Measurements from ENCODE around the gene MOBP.
"Not testable (repeated sequence)": the region's sequence is repeated elsewhere in the genome, so short reads cannot be mapped to it uniquely, and the experiment has no call there.

The MOBP gene

GRCh38 chr3:39454591-39455217, 12.8 kb upstream of the MOBP start:
- Histone ChIP-seq H3K9me2 (replicated peaks; ENCODE audit: control insufficient read depth, low read length) (no peaks in the 10 kb centered on the region), H3K36me3 (ENCODE audit: control insufficient read depth, low read length) (no peaks in the 10 kb centered on the region), H4K20me1 (ENCODE audit: control insufficient read depth, insufficient read depth, low read depth, low read length) (no peaks in the 10 kb centered on the region), H3K79me2 (ENCODE audit: control insufficient read depth, low read length) (no peaks in the 10 kb centered on the region), H3K4me1 (ENCODE audit: control insufficient read depth, low read length) (no peaks in the 10 kb centered on the region), H3K9me3 (ENCODE audit: control insufficient read depth, insufficient read depth, low read length) (no peaks in the 10 kb centered on the region), H3K4me2 (ENCODE audit: low read length) (no peak overlapping the region), H3K27me3 (ENCODE audit: control insufficient read depth, low read length) (no peaks in the 10 kb centered on the region), H3K27ac (ENCODE audit: low read depth, low read length) (no peak overlapping the region), H3K4me3 (ENCODE audit: low read length) (no peak overlapping the region), H3F3A (ENCODE audit: control insufficient read depth, insufficient read depth) (no peaks in the 10 kb centered on the region)
- TF ChIP-seq, protein P1, sequence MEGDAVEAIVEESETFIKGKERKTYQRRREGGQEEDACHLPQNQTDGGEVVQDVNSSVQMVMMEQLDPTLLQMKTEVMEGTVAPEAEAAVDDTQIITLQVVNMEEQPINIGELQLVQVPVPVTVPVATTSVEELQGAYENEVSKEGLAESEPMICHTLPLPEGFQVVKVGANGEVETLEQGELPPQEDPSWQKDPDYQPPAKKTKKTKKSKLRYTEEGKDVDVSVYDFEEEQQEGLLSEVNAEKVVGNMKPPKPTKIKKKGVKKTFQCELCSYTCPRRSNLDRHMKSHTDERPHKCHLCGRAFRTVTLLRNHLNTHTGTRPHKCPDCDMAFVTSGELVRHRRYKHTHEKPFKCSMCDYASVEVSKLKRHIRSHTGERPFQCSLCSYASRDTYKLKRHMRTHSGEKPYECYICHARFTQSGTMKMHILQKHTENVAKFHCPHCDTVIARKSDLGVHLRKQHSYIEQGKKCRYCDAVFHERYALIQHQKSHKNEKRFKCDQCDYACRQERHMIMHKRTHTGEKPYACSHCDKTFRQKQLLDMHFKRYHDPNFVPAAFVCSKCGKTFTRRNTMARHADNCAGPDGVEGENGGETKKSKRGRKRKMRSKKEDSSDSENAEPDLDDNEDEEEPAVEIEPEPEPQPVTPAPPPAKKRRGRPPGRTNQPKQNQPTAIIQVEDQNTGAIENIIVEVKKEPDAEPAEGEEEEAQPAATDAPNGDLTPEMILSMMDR (IDR thresholded peaks at IDR 0.05; ENCODE audit: low read depth, low read length, poor library complexity, severe bottlenecking) = no peak
- TF ChIP-seq EZH2phosphoT487 (IDR thresholded peaks at IDR 0.05; ENCODE audit: borderline replicate concordance, low read length) = no peak

- no peaks in the 10 kb centered on the region for H3K36me3 ChIP-seq (ENCODE audit: control insufficient read depth, low read length)
- no peak for TF ChIP-seq EZH2phosphoT487 (IDR thresholded peaks at IDR 0.05; ENCODE audit: borderline replicate concordance, low read length)
- TF ChIP-seq, protein P1 (IDR thresholded peaks at IDR 0.05; ENCODE audit: low read depth, low read length, poor library complexity, severe bottlenecking) = no peak
- H3K79me2 ChIP-seq (ENCODE audit: control insufficient read depth, low read length) = no peaks in the 10 kb centered on the region
- no peaks in the 10 kb centered on the region for H3K4me1 ChIP-seq (ENCODE audit: control insufficient read depth, low read length)
- H3K27me3 ChIP-seq (ENCODE audit: control insufficient read depth, low read length) = no peaks in the 10 kb centered on the region
- no peak overlapping the region for H3K4me3 ChIP-seq (ENCODE audit: low read length)
- H3F3A ChIP-seq (ENCODE audit: control insufficient read depth, insufficient read depth) = no peaks in the 10 kb centered on the region
- H3K27ac ChIP-seq (ENCODE audit: low read depth, low read length) = no peak overlapping the region
- H3K9me2 ChIP-seq (replicated peaks; ENCODE audit: control insufficient read depth, low read length) = no peaks in the 10 kb centered on the region
- H4K20me1 ChIP-seq (ENCODE audit: control insufficient read depth, insufficient read depth, low read depth, low read length) = no peaks in the 10 kb centered on the region
- no peaks in the 10 kb centered on the region for H3K9me3 ChIP-seq (ENCODE audit: control insufficient read depth, insufficient read depth, low read length)
- H3K4me2 ChIP-seq (ENCODE audit: low read length) = no peak overlapping the region
These were observed 11.3 kb upstream of the MOBP start for GRCh38 chr3:39456159-39456558.

- no peaks in the 10 kb centered on the region for H3K36me3 ChIP-seq (ENCODE audit: control insufficient read depth, low read length)
- TF ChIP-seq, protein P1 (IDR thresholded peaks at IDR 0.05; ENCODE audit: low read depth, low read length, poor library complexity, severe bottlenecking) = no peak
- TF ChIP-seq EZH2phosphoT487 (IDR thresholded peaks at IDR 0.05; ENCODE audit: borderline replicate concordance, low read length) = no peak
These were observed 10.1 kb upstream of the MOBP start for GRCh38 chr3:39457361-39457760.

DNA sequence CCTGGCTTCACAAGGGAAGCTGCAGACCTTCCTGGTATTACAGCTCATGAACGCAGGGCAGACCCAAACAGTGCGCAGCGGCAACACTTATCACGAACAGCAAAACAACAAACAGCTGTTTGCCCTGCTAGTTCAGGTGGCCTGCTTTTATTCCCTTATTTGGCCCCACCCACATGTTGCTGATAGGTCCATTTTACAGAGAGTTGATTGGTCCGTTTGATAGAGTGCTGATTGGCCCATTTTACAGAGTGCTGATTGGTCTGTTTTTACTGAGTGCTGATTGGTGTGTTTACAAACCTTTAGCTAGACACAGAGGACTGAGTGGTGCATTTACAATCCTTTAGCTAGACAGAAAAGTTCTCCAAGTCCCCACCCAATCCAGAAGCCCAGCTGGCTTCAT, 8.9 kb upstream of the MOBP start:
- not testable (repeated sequence) for H3K4me2 ChIP-seq (ENCODE audit: low read length); H3K9me2 ChIP-seq (replicated peaks; ENCODE audit: control insufficient read depth, low read length); H3K4me3 ChIP-seq (ENCODE audit: low read length); H3K27me3 ChIP-seq (ENCODE audit: control insufficient read depth, low read length); H3F3A ChIP-seq (ENCODE audit: control insufficient read depth, insufficient read depth); H3K79me2 ChIP-seq (ENCODE audit: control insufficient read depth, low read length); H3K4me1 ChIP-seq (ENCODE audit: control insufficient read depth, low read length); H3K27ac ChIP-seq (ENCODE audit: low read depth, low read length); H3K36me3 ChIP-seq (ENCODE audit: control insufficient read depth, low read length); H3K9me3 ChIP-seq (ENCODE audit: control insufficient read depth, insufficient read depth, low read length); H4K20me1 ChIP-seq (ENCODE audit: control insufficient read depth, insufficient read depth, low read depth, low read length)

More at GRCh38 chr3:39457361-39457760, 10.1 kb upstream of the MOBP start:
- H3K27ac ChIP-seq (ENCODE audit: low read depth, low read length) = no peak overlapping the region
- no peaks in the 10 kb centered on the region for H4K20me1 ChIP-seq (ENCODE audit: control insufficient read depth, insufficient read depth, low read depth, low read length)
- no peaks in the 10 kb centered on the region for H3K27me3 ChIP-seq (ENCODE audit: control insufficient read depth, low read length)
- no peaks in the 10 kb centered on the region for H3K9me3 ChIP-seq (ENCODE audit: control insufficient read depth, insufficient read depth, low read length)
- H3K4me3 ChIP-seq (ENCODE audit: low read length) = no peak overlapping the region
- no peaks in the 10 kb centered on the region for H3K79me2 ChIP-seq (ENCODE audit: control insufficient read depth, low read length)
- no peak overlapping the region for H3K4me2 ChIP-seq (ENCODE audit: low read length)
- H3F3A ChIP-seq (ENCODE audit: control insufficient read depth, insufficient read depth) = no peaks in the 10 kb centered on the region
- H3K9me2 ChIP-seq (replicated peaks; ENCODE audit: control insufficient read depth, low read length) = no peaks in the 10 kb centered on the region
- no peaks in the 10 kb centered on the region for H3K4me1 ChIP-seq (ENCODE audit: control insufficient read depth, low read length)
